Panc1 (cell line): Measurements from ENCODE around the gene MEIS3. TPM values are rescaled to one million over a fixed set of nuclear protein-coding genes. Genes with fewer than 3 reads are reported as not detected.

Experiments
- ATAC-seq: fragments of 200-7000 bp; cut with Tn5 transposase; 2 replicates; pipeline ENCODE4 v1.9.1; 2020; ENCODE audit warnings: mild to moderate bottlenecking, moderate library complexity
- BruUV-seq: library from RNA; stranded (reverse); fragments of 400-500 nt; replicated peaks from 2 replicates; lab custom pipeline; 2021; lab: Mats Ljungman, UMichigan
- CTCF ChIA-PET: fragments of 300-600 bp; sonication (Branson Sonifier 250); formaldehyde crosslinking; loops from one replicate; lab custom pipeline; 2022; ENCODE audit warnings: antibody characterized with exemption; lab: Charles Lee
- POLR2A ChIA-PET: fragments of 300-600 bp; sonication (Branson Sonifier 250); formaldehyde crosslinking; loops from one replicate; lab custom pipeline; 2022; ENCODE audit warnings: antibody characterized with exemption; lab: Charles Lee
- DNase-seq: peaks from one replicate; pipeline ENCODE4 v3.0.0-alpha.2; 2010; ENCODE audit warnings: low read depth, low spot score
- H3K27ac ChIP-seq: 2 replicates; pipeline ENCODE4 v1.5.1; 2011; ENCODE audit warnings: mild to moderate bottlenecking, low read length, inconsistent platforms
- H3K27me3 ChIP-seq: fragments of 200-500 bp; sonication (Bioruptor generic); 2 replicates; pipeline ENCODE4 v1.6.0; 2014; ENCODE audit warnings: low read length, inconsistent platforms; ENCODE audit not compliant: control insufficient read depth, insufficient read depth
- H3K36me3 ChIP-seq: fragments of 200-500 bp; sonication (Bioruptor generic); 2 replicates; pipeline ENCODE4 v1.5.1; 2014; ENCODE audit warnings: inconsistent platforms, mild to moderate bottlenecking, low read length, moderate library complexity; ENCODE audit not compliant: control insufficient read depth, insufficient read depth
- H3K4me1 ChIP-seq: 2 replicates; pipeline ENCODE4 v1.5.1; 2011; ENCODE audit warnings: inconsistent platforms, mild to moderate bottlenecking, low read length, moderate library complexity; ENCODE audit not compliant: control insufficient read depth, insufficient read depth
- H3K4me3 ChIP-seq, 2 experiments: 2 replicates each; pipeline ENCODE4 v1.5.1; 2011 to 2012; ENCODE audit warnings: low read depth in 2 of 2, low read length in 2 of 2, mild to moderate bottlenecking in 2 of 2, inconsistent platforms in 1 of 2, moderate library complexity in 1 of 2
- H3K9me3 ChIP-seq: fragments of 200-500 bp; sonication (Bioruptor generic); 2 replicates; pipeline ENCODE4 v1.5.1; 2014; ENCODE audit warnings: low read depth, mild to moderate bottlenecking, inconsistent platforms, low read length, moderate library complexity; ENCODE audit not compliant: control insufficient read depth, insufficient read depth
- CTCF ChIP-seq: fragments of 450-650 bp; IDR thresholded peaks from 2 replicates; pipeline ENCODE4 v1.5.1; 2017; ENCODE audit warnings: mild to moderate bottlenecking
- POLR2AphosphoS5 ChIP-seq: IDR thresholded peaks from 2 replicates; pipeline ENCODE4 v1.6.1; 2012; ENCODE audit warnings: mild to moderate bottlenecking, low read depth, low read length, moderate library complexity
- REST ChIP-seq, 2 experiments: IDR thresholded peaks; 2 replicates each; pipeline ENCODE4 v1.6.1; 2011 to 2012; ENCODE audit warnings: low read depth in 2 of 2, control low read depth in 1 of 2, low read length in 1 of 2, mild to moderate bottlenecking in 1 of 2, moderate library complexity in 1 of 2; ENCODE audit not compliant: insufficient read depth in 1 of 2
- SIN3A ChIP-seq: IDR thresholded peaks from 2 replicates; pipeline ENCODE4 v1.6.1; 2012; ENCODE audit warnings: low read depth, mild to moderate bottlenecking, low read length, moderate library complexity, borderline replicate concordance; ENCODE audit not compliant: insufficient read depth
- TCF7L2 ChIP-seq: IDR thresholded peaks from 2 replicates; pipeline ENCODE4 v1.6.1; 2011; ENCODE audit warnings: mild to moderate bottlenecking, low read depth, low read length, inconsistent platforms
- in situ Hi-C: cut with HindIII; loops from 2 replicates; pipeline ENCODE4 v1.10.0; 2016; ENCODE audit warnings: low sequenced_read_pairs, low pct_unique_long_range_greater_than_20kb
- intact Hi-C: fragments of 100-400 bp; cut with micrococcal nuclease; formaldehyde crosslinking; loops from one replicate; pipeline ENCODE4 v1.10.0; 2022; ENCODE audit not compliant: unreplicated experiment
- total RNA-seq: library from RNA; stranded (reverse); gene quantifications from one replicate; pipeline ENCODE4 v1.2.1, GENCODE V29; 2021; ENCODE audit not compliant: unreplicated experiment

The MEIS3 gene
- total RNA-seq, 1 experiment from 2014 or later = 11.3 TPM

- ChIA-PET CTCF (interaction anchor here (0.6 kb wide), 1 partner anchor 9 kb away, joined by 6 read pairs; no protein-coding TSS in a partner anchor), POLR2A (no interaction called here)
- Histone ChIP-seq H3K36me3 (no peaks in the 10 kb centered on the region; the same call in 1 of the 2 replicates), H3K4me3 (no peak overlapping the region), H3K4me1 (no peaks in the 10 kb centered on the region), H3K27ac (no peak overlapping the region), H3K9me3 (no peaks in the 10 kb centered on the region), H3K27me3 (no peaks in the 10 kb centered on the region)
- DNase-seq (no peak), ATAC-seq (no peak)
- intact Hi-C loops (no loop called here), in situ Hi-C loops (no loop called here)
- no TSS peak for BruUV-seq
- TF ChIP-seq POLR2AphosphoS5 = no peak
- no peak for TF ChIP-seq CTCF
Observed at GRCh38 chr19:47377208-47377701, 42.1 kb downstream of the MEIS3 start.

- ChIA-PET CTCF (no interaction called here), POLR2A (no interaction called here)
- H3K9me3 ChIP-seq = no peaks in the 10 kb centered on the region
- H3K27ac ChIP-seq = no peak overlapping the region
- H3K27me3 ChIP-seq = no peaks in the 10 kb centered on the region
- no peak overlapping the region for H3K4me3 ChIP-seq
- ATAC-seq (no peak), DNase-seq (no peak)
- in situ Hi-C loops (no loop called here), intact Hi-C loops (no loop called here)
- no peaks in the 10 kb centered on the region; the same call in 1 of the 2 replicates for H3K36me3 ChIP-seq
- no peaks in the 10 kb centered on the region for H3K4me1 ChIP-seq
- TF ChIP-seq POLR2AphosphoS5 (no peak), TCF7L2 (no peak), REST (IDR thresholded peaks at IDR 0.05; ENCODE audit: insufficient read depth in 1 of 2, low read depth in 2 of 2, low read length in 1 of 2) (no peak), CTCF (no peak), SIN3A (no peak)
- no TSS peak for BruUV-seq
Observed at GRCh38 chr19:47376589-47377144, 42.7 kb downstream of the MEIS3 start.
